HUES64 (cell line): ENCODE measurements around the gene ACSM3. TPM values are rescaled to one million over a fixed set of nuclear protein-coding genes. Genes with fewer than 3 reads are reported as not detected.
"Not testable (repeated sequence)": the region's sequence is repeated elsewhere in the genome, so short reads cannot be mapped to it uniquely, and the experiment has no call there.

Experiments used
- H3K27ac ChIP-seq: 2 replicates; pipeline ENCODE4 v1.7.0; 2013; ENCODE audit warnings: low read depth, low read length, inconsistent platforms
- H3K27me3 ChIP-seq: 2 replicates; pipeline ENCODE4 v1.6.1; 2013; ENCODE audit warnings: mild to moderate bottlenecking, low read length; ENCODE audit not compliant: insufficient read depth
- H3K36me3 ChIP-seq: 2 replicates; pipeline ENCODE4 v1.6.1; 2013; ENCODE audit warnings: mild to moderate bottlenecking, low read length; ENCODE audit not compliant: insufficient read depth
- H3K4me1 ChIP-seq: 2 replicates; pipeline ENCODE4 v1.6.1; 2013; ENCODE audit warnings: mild to moderate bottlenecking, low read length, moderate library complexity; ENCODE audit not compliant: insufficient read depth
- H3K4me3 ChIP-seq: 2 replicates; pipeline ENCODE4 v1.5.1; 2013; ENCODE audit warnings: mild to moderate bottlenecking, low read length, moderate library complexity
- H3K9ac ChIP-seq: 2 replicates; pipeline ENCODE4 v1.6.1; 2013; ENCODE audit warnings: mild to moderate bottlenecking, low read depth, low read length
- H3K9me3 ChIP-seq: 2 replicates; pipeline ENCODE4 v1.6.1; 2013; ENCODE audit warnings: low read depth, low read length; ENCODE audit not compliant: insufficient read depth
- WGBS: fragments of 150-250, 120-280 bp; methylation state at CpG from one replicate; pipeline ENCODE4 v1.1.7; 2013; ENCODE audit warnings: missing lambda C conversion rate; 5-methylcytosine and 5-hydroxymethylcytosine counted together
- polyA plus RNA-seq, 2 experiments: library from polyadenylated mRNA; stranded (reverse); fragments of 50-300 nt; gene quantifications; one replicate each; pipeline ENCODE4 v1.2.3, GENCODE V29; 2013

ACSM3 gene, protein sequence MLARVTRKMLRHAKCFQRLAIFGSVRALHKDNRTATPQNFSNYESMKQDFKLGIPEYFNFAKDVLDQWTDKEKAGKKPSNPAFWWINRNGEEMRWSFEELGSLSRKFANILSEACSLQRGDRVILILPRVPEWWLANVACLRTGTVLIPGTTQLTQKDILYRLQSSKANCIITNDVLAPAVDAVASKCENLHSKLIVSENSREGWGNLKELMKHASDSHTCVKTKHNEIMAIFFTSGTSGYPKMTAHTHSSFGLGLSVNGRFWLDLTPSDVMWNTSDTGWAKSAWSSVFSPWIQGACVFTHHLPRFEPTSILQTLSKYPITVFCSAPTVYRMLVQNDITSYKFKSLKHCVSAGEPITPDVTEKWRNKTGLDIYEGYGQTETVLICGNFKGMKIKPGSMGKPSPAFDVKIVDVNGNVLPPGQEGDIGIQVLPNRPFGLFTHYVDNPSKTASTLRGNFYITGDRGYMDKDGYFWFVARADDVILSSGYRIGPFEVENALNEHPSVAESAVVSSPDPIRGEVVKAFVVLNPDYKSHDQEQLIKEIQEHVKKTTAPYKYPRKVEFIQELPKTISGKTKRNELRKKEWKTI
- polyA plus RNA-seq (2013, experiment 1 of 2), result 1.2 TPM
- 2.9 TPM for polyA plus RNA-seq (2013, experiment 2 of 2)

DNA sequence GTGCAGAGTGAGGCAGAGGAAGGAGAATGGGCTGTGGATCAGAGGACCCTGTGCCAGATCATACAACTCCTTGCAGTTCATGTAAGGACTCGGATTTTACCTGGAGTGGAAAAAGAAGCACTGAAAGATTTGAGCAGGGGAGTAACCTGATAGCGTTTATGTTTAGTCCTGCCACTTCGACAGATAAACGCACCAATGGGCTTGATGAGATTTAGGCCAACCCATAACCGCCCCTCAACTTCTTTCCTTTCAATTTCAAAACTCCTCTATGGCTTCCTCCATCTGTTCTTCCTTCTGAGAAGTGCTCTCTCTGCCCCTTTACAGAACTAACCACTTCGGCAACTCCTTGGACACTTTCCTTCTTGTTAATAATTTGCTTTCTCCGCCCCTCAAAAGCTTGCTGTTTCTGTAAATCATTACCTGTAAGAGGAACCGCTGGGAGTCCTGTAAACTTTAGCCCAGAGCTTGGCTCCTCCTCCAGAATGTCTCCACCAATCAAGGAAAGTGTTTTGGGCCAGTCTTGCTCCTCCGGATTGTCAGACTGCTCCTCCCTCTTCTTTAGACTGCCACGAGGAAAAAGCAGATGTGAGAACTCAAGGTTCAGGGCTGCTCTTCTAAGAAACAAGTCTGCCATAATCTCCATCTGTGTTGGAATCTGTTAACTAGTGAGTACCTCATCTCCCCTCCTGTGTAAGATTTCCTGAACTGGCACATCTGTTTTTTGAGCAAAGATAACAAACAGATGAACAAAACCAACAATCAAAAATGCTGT lies at the start of gene ACSM3:
ACSM3 (plus strand) TSS at position 554 of the 772 bp plus-strand sequence. CDS start 6,021 bp downstream, outside the sequence.
- Histone ChIP-seq H3K36me3 (no peaks in the 10 kb centered on the region), H3K9me3 (no peaks in the 10 kb centered on the region), H3K4me3 (peak within 1 kb of the TSS; percentile 64), H3K4me1 (0 out of 2 replicates have a peak, but pooled peaks cover 4% of the 10 kb centered on the region), H3K27ac (no peak within 1 kb of the TSS), H3K27me3 (no peaks in the 10 kb centered on the region), H3K9ac (no peak within 1 kb of the TSS)
- 42% methylated on average over 10 of the region's 10 CpGs for WGBS

DNA sequence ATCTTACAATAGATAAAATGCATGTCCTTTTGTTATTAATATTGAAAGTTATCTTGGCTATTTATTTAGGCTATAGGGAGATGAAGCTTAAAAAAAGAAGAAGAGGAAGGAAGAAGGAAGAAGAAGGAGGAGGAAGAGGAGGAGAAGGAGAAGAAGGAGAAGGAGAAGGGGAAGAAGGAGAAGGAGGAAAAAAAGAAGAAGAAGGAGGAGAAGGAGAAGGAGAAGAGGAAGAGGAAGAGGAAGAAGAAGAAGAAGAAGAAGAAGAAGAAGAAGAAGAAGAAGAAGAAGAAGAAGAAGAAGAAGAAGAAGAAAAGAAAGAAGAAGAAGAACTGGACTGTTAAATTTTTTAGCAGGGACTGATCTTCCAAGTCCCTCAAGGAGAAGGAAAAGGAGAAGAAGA lies 46.1 kb upstream of the ACSM3 start:
- not testable (repeated sequence) for H3K27me3 ChIP-seq, H3K9ac ChIP-seq, H3K36me3 ChIP-seq, H3K27ac ChIP-seq, H3K4me3 ChIP-seq, H3K9me3 ChIP-seq, H3K4me1 ChIP-seq

DNA sequence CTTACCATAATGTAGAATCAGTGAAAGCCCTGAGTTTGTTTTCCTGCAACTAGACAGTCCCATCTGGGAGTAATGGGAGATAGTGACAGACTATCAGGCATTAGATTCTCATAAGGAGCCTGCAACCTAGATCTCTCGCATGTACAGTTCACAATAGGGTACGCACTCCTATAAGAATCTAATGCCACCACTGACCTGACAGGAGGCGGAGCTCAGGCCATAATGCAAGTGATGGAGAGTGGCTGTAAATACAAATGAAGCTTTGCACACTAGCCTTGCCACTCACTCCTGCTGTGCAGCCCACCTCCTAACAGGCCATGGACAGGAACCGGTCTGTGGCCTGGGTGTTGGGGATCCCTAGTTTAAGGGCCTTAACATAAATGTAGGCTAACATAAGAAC lies 43.6 kb upstream of the ACSM3 start:
- no peak overlapping the region for H3K9ac ChIP-seq
- H3K27ac ChIP-seq, result no peak overlapping the region
- H3K36me3 ChIP-seq, result no peaks in the 10 kb centered on the region
- no peaks in the 10 kb centered on the region for H3K9me3 ChIP-seq
- H3K27me3 ChIP-seq, result no peaks in the 10 kb centered on the region
- H3K4me1 ChIP-seq, result no peaks in the 10 kb centered on the region
- H3K4me3 ChIP-seq, result no peak overlapping the region
- 91% methylated on average over 4 of the region's 4 CpGs for WGBS

DNA sequence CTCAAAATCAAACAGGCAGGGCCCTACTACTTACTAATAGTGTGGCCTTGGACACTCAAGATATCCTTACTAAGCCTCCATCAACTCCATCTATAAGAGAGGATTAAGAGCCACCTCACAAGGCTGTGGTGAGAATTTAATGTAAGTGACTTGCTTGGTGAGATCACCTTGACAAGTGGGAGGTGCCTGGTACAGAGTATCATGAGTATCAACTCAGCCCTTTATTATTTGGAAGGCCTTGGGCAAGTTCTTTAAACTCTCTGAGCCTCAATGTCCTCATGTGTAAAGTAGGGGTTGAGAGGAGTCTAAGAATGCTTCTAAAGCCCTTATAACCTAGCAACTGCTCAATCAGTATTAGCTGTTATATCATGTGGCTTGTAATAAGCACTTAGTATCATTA lies 37.2 kb upstream of the ACSM3 start:
- Histone ChIP-seq H3K4me3 (no peak overlapping the region), H3K36me3 (no peaks in the 10 kb centered on the region), H3K9me3 (no peaks in the 10 kb centered on the region), H3K9ac (no peak overlapping the region), H3K27me3 (no peaks in the 10 kb centered on the region; the same call in 1 of the 2 replicates), H3K4me1 (no peaks in the 10 kb centered on the region), H3K27ac (no peak overlapping the region)

DNA sequence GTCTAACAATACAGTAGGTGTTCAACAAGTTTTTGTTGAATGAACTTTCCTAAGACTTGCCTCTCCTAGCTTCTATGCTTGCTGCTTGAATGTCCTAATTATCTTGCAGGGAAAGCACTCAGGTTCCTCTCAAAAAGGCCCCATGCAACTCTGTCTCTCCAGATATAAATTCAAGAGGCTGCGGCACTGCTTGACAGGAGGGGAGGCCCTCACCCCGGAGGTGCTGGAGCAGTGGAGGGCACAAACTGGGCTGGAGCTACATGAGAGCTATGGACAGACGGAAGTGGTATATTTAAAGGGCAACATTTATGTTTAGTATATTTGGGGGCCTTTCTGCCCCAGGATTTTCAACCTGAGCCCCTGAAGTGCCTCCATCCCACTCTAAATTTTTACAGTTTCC lies 36.6 kb upstream of the ACSM3 start:
- Histone ChIP-seq H3K9ac (no peak overlapping the region), H3K36me3 (no peaks in the 10 kb centered on the region), H3K9me3 (no peaks in the 10 kb centered on the region), H3K27ac (no peak overlapping the region), H3K4me3 (no peak overlapping the region), H3K4me1 (no peaks in the 10 kb centered on the region), H3K27me3 (no peaks in the 10 kb centered on the region; the same call in 1 of the 2 replicates)
- 84% methylated on average over 3 of the region's 3 CpGs for WGBS

DNA sequence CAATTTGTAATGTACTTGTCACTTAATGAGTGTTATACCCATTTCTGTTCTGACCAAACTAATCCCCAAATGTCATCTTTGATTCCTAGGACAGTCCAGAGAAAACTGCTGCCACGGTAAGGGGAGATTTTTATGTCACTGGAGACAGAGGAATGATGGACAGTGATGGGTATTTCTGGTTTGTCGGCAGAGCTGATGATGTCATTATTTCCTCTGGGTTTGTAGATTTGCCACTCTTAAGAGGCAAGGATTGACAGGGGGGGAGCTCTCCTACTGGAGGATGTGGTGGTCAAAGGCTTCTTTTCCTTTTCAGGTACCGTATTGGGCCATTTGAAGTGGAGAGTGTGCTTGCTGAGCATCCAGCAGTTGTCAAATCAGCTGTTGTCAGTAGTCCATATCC lies 34.7 kb upstream of the ACSM3 start:
- WGBS, result 88% methylated on average over 3 of the region's 3 CpGs
- Histone ChIP-seq H3K27me3 (no peaks in the 10 kb centered on the region; the same call in 1 of the 2 replicates), H3K36me3 (peaks cover 2% of the 10 kb centered on the region; the same call in 1 of the 2 replicates), H3K4me1 (no peaks in the 10 kb centered on the region), H3K27ac (no peak overlapping the region), H3K9ac (no peak overlapping the region), H3K4me3 (no peak overlapping the region), H3K9me3 (no peaks in the 10 kb centered on the region)

DNA sequence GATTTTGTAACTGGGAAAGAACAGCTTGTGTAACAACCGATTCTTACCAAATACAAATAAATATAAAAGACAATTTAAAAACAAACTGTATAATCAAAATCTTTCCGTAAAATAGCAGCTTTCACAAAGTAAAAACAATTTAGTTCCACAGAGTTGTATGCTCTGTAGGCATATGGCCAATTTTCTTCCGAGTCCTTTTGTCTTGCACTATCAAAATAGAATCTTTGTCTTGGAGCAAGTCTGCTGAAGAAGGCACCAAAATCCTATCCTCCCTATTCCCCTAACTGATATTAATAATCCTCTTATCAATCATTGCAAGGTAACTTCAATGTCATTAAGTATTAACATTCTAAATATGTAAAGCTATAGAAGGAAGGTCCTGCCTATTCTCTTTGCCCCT lies 29.8 kb upstream of the ACSM3 start:
- H3K27me3 ChIP-seq, result no peaks in the 10 kb centered on the region; the same call in 1 of the 2 replicates
- no peak overlapping the region for H3K4me3 ChIP-seq
- no peak overlapping the region for H3K9ac ChIP-seq
- H3K27ac ChIP-seq, result no peak overlapping the region
- H3K4me1 ChIP-seq, result no peaks in the 10 kb centered on the region
- H3K36me3 ChIP-seq, result peaks cover 52% of the 10 kb centered on the region
- H3K9me3 ChIP-seq, result no peaks in the 10 kb centered on the region
- 99% methylated on average over 3 of the region's 3 CpGs for WGBS

DNA sequence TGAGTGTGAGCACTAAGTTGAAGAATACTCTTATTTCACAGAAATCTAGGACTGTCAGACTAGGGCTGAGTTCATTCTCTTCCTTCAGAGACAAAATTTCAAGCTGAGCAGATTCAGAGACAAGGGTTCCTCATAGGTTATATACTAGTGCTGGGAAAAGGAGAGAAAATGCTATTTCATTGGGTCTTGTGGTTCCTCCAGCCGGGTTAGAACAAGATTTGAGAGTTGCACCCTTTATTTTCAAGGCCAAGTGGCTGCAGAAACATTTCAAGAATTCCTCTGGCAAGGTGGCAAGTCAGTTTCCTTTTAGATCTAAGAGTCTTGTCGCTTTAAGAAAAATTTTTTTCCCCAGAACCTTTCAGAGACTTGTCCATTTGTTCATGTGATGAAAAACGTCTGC lies 29.0 kb upstream of the ACSM3 start:
- Histone ChIP-seq H3K27me3 (no peaks in the 10 kb centered on the region), H3K36me3 (peaks cover 53% of the 10 kb centered on the region), H3K27ac (no peak overlapping the region), H3K4me3 (no peak overlapping the region), H3K9ac (no peak overlapping the region), H3K4me1 (no peaks in the 10 kb centered on the region), H3K9me3 (no peaks in the 10 kb centered on the region)
- WGBS, result 95% methylated on average over 3 of the region's 3 CpGs

DNA sequence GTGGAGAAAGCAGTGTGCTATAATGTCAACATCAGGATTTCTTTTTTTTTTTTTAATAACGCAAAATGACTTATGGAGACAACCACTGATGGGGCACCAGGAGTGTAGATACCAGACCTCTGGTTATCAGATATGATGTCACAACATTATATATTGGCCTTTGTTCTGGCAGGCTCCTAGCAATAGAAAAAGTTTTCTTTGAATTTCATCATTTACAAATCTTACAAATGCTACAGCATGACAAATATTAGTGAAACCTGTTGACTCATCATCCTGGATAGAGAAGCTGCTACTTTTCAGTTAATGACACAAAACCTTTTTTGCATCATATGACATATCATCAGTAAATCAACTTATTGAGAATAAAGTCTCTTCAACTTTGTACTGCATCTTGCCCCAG lies 28.3 kb upstream of the ACSM3 start:
- no peaks in the 10 kb centered on the region for H3K9me3 ChIP-seq
- H3K27ac ChIP-seq, result no peak overlapping the region
- no peaks in the 10 kb centered on the region for H3K27me3 ChIP-seq
- peaks cover 55% of the 10 kb centered on the region for H3K36me3 ChIP-seq
- H3K9ac ChIP-seq, result no peak overlapping the region
- peaks cover 5% of the 10 kb centered on the region; the same call in 1 of the 2 replicates for H3K4me1 ChIP-seq
- no CpG with 5 or more reads among the region's 1 CpG for WGBS
- H3K4me3 ChIP-seq, result no peak overlapping the region

DNA sequence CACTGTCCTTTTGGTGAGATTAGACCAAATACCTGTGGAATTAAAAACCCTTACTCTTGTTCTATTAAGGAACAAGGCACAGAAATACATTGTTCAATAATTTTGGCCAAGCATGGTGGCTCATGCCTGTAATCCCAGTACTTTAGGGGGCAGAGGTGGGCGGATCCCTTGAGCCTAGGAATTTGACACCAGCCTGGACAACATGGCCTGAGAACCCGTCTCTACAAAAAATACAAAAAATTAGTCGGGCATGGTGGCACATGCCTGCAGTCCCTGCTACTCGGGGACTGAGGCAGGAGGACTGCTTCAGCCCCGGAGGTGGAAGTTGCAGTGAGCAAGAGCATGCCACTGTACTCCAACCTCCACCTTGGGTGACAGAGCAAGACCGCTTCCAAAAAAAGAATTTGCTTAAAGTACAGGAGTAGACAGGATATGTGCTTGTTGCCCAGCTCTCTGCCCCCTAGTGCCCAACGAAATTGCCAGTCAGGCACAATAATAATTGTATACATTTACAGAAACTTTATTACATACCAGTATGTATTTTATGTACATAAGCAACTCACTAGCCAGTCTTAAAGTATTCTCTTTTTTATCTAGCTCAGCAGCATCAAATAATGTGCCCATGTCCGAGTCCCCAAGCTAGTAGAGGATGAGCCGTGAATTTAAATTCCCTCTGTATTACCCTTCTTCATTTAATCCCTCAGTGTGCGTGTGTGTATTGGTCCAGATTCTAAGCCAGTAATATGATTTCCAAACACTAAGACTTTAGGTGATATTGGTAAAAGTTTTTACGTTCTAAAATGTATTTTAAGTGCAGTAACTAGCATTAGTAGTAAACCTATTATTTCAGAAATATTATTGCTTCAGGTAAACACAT lies 23.6 kb upstream of the ACSM3 start:
- peaks cover 42% of the 10 kb centered on the region for H3K36me3 ChIP-seq
- H3K27ac ChIP-seq, result no peak overlapping the region
- WGBS, result 93% methylated on average over 8 of the region's 11 CpGs
- H3K9me3 ChIP-seq, result no peaks in the 10 kb centered on the region
- no peaks in the 10 kb centered on the region for H3K27me3 ChIP-seq
- H3K4me1 ChIP-seq, result peaks cover 8% of the 10 kb centered on the region; the same call in 1 of the 2 replicates
- peak overlapping the region; percentile 76 for H3K9ac ChIP-seq
- peak overlapping the region; percentile 100 for H3K4me3 ChIP-seq
